ENCODE data around the gene SVIP.
A peak's percentile ranks its signal among the peaks of the same experiment; 100 is the strongest.

The SVIP gene, protein sequence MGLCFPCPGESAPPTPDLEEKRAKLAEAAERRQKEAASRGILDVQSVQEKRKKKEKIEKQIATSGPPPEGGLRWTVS

DNA sequence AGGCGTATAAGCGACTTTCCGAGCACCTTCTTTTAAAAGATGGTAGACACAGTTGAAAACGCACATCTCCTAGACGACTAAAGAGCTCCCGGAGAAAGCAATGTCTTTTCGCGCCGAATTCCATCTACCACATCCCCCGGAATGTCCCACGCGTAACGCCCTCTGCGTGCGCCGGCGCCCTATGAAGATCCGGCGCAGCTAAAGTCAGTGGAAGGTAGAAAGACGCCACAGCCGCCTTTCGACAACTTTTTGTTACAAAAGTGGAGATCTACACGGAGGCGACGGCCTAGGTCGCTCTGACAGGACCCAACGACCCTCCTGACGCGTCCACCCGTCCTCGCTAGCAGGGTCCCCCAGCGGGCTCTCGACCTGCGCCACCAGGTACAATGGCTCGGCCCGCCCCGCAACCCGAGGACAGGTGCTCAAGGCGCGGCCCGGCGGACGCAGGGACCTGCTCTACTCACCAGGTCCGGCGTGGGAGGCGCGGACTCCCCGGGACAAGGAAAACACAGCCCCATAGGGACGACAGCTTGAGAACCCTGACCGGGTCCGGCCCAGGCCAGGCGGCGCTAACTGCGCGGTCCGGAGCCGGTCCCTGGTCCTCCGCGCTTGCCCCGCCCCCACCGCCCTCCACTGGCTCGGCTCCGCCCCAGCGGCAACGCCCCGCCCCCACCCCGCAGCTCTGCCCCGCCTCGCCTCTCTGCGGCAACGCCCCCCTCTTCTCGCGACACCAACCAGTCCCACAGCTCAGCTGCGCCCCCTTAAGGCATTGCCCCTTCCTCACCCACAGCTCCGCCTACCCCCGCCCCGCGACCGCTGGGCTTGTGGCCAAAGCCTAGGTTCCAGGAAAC lies at the start of gene SVIP:
TSS of gene SVIP (minus strand) at position 571 of the 851 bp plus-strand sequence. CDS start at position 518, 53 bp downstream.
- DNase-seq (ENCODE audit: low spot score) = peak; percentile 78

DNA sequence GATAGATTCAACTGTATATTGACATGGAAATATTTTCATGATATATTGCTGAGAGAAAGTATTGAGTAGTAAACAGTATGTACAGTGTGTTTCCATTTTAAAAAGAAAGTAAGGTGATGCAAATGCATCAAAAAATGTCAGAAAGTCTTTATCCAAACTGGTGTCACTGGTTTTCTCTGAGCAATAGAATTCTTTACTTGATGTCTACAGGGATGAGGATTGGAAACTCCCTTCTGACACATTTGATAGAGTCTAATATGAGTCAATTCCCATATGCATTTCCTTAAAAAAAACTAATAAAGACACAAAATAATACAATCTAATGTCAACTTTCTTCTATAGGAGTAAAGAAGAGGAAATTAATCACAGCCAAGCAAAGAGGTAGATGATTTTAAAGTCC lies 49.0 kb upstream of the SVIP start:
- no peak for DNase-seq (ENCODE audit: low spot score)

DNA sequence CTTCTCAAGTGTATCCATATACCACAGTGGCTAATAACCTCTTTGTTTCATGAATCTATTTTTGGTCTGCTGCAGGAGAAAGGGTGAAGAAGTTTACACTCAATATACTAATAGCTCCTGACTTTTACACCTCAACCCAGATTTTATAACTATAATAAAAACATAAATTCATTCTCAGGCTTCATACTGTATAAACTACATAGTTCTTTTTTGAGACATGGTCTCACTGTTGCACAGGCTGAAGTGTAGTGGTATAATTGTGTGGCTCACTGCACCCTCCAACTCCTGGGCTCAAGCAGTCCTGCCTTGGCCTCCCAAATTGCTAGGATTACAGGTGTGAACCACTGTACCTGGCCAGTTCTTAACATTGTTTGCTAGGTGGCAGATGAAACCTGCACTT lies 48.4 kb upstream of the SVIP start:
- DNase-seq (ENCODE audit: low spot score) = no peak

DNA sequence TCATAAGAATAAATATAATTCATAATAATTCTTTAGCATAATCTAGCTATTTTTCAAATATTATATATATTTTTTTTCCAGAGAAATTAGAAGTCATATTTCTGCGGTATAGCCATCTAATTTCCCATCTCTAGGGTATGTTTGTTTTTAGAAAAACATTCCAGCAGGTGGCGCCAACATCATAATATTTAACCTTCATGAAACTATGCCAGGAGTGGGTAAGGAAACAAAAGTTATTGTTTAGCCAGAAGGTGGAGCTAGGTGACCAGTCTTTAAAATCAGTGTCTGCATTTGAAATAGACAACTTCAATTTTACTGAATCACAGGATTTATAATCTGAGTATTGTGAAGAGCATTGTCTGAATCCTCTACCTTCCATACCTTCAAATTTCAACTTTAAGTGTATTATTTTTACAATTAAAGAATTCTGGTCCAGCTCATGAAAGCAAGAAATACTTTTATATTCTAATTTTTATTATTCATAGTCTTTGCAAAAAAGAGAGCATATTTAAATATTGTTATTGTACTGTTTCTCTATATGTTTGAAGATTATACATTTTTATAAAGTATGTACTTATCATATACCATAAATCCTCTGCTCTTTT lies 46.4 kb upstream of the SVIP start:
- peak; percentile 70 for DNase-seq (ENCODE audit: low spot score)

DNA sequence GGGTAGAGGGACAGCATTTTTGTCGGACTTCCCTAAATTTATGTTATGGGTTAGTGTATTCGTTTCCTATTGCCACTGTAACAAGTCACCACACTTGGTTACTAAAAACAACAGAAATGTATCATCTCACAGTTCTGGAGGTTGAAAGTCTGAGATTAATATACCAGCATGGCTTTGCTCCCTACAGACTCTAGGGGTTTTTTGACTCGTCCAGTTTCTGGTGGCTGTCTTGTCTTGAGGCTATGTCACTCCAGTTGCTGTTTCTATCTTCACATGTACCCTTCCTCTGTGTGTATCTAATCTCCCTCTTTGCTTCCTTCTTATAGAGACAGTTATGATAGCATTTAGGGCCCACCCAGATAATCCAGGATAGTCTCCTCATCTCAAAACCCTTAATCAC lies 39.7 kb upstream of the SVIP start:
- DNase-seq (ENCODE audit: low spot score) = no peak

DNA sequence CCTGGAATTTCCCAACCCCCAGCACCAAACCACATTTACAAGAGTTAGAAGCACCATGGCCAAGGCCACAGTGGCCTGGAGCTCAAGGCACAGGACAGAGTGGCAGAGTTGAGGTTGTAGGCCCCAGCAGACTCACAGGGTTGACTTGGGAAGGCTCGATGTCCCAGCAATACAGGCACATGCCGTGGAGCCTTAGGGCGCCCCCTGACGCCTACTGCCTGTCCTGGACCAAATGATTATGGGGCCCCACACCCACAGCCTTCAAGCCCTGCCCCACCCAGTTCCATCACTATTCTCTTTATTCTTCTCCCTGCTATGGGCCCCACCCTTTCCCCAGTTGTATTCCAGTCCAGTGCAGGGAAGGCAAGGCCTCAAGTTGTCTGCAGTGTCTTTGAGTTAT lies 30.6 kb upstream of the SVIP start, which contains the start of gene CCDC179:
TSS of gene CCDC179 (minus strand) at position 234 of the 400 bp plus-strand sequence. CDS start at position 181, 53 bp downstream.
- no peak for DNase-seq (ENCODE audit: low spot score)

DNA sequence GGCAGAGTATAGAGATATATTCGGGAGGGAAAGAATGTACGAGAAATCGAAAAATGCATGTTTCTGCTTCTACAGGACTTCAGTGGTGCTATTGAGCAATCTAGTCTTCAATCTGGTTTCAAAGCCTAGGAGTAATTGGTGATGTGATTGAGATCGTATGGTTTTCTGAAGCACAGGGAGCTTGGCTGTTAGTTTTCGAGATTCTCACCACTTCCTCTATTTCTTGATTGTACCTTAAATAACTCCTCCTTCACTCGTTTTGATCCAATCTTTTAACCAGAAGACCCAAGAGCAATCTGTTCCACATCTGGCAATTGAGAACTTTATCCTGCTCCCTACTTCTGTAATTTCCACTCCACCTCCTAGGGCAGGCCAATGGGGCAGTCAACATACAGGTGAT lies 30.2 kb upstream of the SVIP start:
- no peak for DNase-seq (ENCODE audit: low spot score)

DNA sequence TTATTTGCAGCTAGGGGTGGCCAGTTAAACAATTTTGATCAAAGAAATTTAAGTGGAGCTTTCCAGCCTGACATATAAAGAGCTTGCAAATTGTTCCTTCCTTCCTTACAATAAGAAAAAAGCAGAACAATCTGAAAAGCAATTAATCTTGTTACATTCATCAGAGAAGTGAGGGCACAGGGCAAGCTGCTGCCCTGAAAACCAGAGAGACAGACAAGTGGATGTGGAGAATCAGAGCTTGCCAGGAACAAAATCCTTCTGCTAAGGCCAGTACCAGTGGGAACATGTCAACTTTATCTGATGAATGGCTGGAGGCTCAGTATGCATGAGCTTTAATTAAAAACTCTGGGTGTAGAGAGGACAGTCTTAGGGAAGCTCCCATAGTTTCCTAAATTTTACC lies 21.9 kb upstream of the SVIP start:
- no peak for DNase-seq (ENCODE audit: low spot score)

DNA sequence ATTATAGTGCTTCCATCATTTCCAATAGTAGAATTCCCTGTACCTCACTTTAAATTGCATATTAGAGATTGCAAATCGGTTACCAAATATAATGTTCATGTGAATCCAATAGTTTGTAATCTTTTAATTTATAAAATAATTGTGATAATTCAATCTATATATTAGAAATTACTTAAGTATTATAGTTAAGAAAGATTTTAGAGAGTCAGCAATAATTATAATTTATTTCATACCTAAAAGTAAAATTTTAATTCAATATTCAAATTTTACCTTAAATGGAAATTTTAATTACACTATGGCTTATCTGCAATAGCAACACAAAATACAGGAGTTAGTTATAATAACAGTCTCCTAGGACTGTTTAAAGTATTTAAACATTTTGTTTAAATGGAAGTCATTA lies 17.1 kb upstream of the SVIP start:
- DNase-seq (ENCODE audit: low spot score) = no peak

DNA sequence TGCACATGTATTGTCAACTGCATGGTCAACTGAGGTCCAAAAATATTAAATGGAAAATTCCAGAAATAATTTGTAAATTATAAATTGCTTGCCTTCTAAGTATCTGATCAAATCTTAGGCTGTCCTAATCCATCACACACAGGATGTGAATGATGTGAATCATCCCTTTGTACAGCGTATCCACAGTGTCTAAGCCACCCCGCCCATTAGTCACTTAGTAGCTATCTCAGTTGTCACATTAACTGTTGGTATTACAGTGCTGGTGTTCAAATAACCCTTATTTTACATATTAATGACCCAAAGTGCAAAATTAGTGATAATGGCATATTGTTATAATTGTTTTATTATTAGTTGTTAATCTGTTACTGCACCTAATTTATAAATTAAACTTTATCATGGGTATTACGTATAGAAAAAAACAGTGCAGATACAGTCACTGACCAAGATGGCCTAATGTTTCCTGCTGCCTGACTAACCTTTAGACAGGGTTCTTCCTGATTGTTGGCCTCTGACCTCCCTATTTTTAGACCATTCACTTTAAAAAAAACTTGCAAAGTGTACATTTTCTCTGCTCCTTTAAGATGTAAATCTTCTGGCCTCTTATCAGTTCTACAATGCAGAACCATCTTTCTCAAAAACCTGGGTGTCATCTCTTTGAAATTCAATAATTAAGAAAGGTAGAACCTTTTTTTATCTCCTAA lies 2.9 kb upstream of the SVIP start:
- DNase-seq (ENCODE audit: low spot score) = no peak

DNA sequence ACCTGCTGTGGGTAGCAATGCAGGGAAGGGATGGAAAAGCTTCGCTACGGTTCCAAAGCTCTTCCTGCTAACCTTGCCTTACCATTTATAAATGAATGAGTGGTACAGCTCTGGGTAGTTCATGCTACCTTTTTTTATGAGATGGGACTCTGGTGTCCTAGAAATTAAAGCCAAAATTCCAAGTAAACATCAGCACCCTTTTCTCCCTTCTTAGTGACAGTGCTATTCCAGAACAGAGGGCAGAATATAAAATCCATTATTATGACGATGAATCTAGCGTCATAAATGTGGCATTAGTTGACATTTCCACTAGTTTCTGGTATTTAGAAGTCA lies 447 bp upstream of the SVIP start:
- no peak for DNase-seq (ENCODE audit: low spot score)

DNA sequence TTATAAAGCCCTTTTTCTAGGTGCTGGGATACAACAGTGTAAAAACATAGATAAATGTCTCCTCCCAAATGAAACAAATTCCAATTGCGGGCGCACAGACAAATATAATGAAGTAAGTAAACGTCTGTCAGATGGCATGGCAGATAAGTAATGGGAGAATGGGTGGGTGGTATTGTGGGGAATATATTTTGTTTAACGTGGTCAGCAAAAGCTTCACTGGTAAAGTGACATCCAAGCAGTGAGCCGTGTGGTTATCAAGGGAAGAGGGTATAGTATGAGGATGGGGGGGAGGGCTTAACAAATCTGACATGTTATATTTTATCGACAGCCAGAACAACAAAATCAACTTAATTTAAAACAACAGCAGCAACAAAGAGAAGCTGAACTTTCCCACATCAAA lies 1.2 kb downstream of the SVIP start:
- DNase-seq (ENCODE audit: low spot score) = no peak

DNA sequence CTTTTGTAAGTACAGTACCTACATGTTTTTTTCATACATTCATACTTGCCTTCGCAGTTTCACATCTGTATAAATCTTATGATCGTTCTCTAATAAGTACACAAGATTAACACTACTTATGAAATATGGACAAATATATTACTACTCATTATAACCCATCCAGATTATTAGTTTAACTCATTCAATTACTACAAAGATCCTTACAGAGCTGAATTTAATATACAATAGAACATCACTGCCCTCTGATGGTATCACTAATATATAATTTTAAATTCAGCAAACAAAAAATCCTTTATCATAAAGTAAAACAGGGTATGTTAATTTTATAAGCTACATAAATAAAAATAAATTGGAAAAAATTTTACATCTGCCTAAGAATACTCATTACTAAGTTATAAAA lies 7.4 kb downstream of the SVIP start:
- no peak for DNase-seq (ENCODE audit: low spot score)

DNA sequence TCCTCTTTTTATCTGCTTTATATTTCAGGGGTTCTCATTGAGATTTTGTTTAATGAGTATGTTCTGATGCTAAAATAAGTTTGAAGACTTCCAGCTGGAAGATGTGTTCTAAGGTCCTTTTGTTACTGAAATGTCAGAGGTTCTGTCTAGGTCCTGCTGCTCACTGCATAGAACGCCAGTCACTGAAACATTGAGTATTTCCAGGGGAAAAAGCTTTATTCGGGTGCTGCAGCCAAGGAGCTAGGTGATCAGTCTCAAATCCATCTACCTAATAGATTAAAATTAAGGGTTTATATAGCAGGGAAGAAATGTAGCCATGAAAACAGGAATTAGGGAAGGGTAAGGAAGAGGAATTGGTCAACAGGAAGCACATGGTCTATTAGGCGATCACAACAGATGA lies 19.7 kb downstream of the SVIP start:
- DNase-seq (ENCODE audit: low spot score) = no peak

DNA sequence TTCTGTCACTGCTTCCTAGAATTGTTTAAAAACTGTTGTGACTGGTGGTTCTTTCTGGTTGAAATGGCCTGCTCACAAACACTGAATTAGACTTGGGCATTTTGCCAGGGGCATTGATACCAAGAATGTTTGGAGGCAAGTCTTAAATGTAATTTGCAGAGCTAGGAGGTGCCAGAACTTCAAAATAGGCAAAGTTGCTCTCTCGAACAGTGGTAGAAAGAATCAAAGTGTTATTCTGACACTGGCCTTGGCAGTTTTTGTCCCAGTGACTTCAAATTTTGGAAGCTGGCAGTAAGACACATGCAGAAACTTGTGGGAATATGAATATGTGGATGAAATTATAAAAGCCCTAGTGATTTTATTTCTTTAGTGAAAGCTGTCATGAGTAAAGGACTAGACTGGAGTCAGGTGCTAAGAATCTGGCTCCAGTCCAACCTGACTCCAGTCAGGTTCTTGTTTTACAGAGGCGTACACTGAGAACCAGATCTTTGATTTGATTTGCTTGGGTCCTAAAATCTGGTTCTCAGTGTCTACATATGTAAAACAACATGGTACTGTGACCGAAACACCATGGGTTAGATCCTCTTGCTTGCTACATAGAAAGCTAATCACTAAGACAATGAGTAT lies 20.9 kb downstream of the SVIP start:
- no peak for DNase-seq (ENCODE audit: low spot score)

DNA sequence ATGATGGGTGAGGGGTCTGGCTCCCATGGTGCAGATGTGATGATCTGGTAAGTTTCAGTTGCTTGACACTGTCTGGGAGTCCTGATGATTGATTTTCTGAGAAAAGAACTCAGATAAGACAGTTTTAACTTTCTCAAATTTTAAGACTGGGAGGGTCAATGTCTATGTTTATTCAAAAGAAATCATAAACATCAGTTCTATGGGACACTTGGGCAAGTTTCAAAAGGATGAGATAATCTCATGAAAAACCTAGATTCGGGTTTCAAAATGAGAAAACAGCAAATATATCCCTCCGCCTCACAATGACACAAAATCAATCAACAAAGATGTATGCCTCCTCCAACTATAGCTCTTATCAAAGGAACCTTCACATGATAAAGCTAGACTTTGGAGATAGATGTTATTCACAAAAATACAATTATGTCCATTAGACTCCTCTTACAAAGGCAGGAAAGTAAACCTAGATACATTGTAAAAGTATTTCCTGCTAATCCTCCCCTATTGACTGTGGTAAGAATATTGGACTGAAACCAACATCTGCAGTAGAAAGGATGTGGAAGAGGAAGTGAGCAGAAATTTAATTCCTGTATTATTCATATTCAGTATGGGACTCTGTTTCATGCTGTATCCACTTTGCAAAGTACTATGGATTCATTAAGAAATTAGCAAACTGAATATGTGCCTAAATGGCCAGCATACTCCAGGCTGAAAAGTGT lies 21.6 kb downstream of the SVIP start:
- no peak for DNase-seq (ENCODE audit: low spot score)

DNA sequence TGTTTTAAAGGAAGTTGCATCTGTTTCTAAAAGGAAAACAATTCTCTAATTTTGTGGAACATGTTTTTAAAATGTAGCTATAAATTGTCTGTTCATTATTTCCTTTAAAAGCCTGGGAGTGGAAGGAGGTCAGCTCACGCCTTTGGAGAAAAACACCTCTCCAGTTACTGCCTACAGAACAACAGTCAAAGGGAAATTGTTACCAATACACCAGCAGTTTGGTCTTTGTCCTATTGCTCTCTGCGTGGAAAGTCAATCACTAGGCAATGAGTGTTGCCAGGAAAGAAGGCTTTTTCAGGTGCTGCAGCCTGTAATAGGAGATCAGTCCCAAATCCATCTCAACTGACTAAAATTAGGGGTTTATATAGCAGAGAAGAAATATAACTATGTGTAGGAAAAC lies 22.2 kb downstream of the SVIP start:
- DNase-seq (ENCODE audit: low spot score) = no peak

DNA sequence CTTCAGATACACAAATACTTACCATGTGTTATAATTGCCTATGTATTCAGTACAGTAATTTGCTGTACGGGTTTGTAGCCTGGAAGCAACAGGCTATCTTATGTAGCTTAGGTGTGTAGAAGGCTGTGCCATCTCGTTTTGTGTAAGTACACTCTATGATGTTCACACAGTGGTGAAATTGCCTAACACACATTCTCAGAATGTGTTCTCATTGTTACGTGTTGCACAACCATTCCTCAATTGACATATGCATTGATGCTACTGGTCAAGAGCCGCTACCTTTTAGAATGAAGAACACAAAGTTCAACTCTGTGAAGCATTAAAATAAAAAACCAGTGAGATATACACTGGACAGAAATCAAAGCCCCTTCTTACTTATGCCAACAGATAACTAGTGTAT lies 26.7 kb downstream of the SVIP start:
- no peak for DNase-seq (ENCODE audit: low spot score)

DNA sequence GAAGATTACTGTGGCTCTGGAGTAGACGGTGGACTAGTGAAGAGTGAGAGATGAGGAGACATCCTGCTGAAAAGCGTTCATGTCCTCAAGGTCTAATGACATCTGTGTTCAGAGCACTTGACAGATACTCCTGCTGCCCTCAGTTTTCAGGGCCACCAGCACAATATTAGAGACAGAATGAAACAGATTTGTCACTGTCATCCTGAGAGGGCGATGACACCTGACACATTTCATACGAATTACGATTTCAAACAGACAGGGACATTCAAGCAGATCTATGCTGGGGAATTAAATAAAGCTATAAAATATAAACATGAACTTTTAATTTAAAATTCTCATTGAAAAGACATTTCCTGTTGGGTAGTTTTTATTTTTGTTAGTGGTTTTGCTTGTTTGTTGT lies 29.1 kb downstream of the SVIP start:
- DNase-seq (ENCODE audit: low spot score) = no peak

DNA sequence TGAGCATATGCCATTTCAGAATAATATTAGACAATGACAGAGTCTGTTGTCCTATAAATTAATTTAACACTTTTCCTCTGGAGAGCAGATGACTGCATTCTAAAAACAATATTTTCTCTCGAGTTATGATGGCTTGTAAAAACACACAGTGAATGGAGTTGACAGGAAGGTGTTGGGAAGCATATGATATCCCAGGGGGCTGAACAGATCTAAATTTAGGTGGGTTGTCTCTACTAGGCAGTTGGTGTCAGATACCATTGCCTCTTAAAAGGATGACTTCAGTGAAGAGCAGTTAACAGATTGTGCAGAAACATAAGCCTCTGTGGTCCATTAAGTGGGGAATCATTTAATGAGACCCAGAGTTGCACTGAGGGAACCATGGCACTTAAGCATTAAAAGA lies 30.7 kb downstream of the SVIP start:
- no peak for DNase-seq (ENCODE audit: low spot score)

DNA sequence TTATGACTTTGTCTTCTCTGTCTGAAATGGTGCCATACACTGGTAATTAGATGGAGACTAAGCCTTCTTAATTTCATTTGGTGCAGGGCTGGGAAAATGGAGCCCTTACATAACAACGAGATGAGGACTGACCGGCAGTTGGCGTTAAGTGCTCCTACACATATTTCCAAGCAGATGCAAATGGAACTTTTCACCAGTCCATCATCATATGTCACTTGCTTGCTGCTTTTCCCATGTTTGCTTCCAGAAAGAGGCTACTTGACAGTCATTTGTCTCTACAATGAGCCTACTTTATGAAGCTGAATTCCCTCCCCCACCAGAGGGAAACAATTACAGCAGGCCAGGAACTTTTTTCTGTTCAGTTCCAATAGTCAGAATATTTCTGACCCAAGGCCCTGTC lies 32.6 kb downstream of the SVIP start:
- DNase-seq (ENCODE audit: low spot score) = no peak

DNA sequence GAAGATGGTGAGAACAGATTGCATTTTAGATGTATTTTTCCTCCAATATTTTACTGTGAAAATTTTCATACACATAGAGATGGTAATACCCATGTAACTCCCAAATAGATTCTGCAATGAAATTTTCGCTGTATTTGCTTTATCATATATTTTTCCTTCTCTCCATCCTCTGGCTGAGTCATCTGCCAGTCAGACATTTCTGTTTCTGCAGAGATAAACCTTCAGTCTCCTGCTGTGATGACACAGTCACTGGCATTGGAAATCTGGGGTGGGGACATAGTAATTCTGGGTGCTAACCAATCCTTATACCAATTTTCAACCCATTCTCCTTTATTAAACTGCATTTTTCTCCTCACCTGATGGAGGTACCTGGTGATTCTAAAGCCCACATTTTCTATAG lies 33.7 kb downstream of the SVIP start:
- no peak for DNase-seq (ENCODE audit: low spot score)

Data from AG08395 (cell line).